LNCAP (cell line): ENCODE data around the gene NUDT9.

ENCODE experiments used
- TF ChIP-seq, protein P1 (sequence below): fragments of 450-650 bp; IDR thresholded peaks from 2 replicates; pipeline ENCODE4 v1.5.1; 2017; ENCODE audit warnings: mild to moderate bottlenecking

NUDT9 gene, protein sequence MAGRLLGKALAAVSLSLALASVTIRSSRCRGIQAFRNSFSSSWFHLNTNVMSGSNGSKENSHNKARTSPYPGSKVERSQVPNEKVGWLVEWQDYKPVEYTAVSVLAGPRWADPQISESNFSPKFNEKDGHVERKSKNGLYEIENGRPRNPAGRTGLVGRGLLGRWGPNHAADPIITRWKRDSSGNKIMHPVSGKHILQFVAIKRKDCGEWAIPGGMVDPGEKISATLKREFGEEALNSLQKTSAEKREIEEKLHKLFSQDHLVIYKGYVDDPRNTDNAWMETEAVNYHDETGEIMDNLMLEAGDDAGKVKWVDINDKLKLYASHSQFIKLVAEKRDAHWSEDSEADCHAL

DNA sequence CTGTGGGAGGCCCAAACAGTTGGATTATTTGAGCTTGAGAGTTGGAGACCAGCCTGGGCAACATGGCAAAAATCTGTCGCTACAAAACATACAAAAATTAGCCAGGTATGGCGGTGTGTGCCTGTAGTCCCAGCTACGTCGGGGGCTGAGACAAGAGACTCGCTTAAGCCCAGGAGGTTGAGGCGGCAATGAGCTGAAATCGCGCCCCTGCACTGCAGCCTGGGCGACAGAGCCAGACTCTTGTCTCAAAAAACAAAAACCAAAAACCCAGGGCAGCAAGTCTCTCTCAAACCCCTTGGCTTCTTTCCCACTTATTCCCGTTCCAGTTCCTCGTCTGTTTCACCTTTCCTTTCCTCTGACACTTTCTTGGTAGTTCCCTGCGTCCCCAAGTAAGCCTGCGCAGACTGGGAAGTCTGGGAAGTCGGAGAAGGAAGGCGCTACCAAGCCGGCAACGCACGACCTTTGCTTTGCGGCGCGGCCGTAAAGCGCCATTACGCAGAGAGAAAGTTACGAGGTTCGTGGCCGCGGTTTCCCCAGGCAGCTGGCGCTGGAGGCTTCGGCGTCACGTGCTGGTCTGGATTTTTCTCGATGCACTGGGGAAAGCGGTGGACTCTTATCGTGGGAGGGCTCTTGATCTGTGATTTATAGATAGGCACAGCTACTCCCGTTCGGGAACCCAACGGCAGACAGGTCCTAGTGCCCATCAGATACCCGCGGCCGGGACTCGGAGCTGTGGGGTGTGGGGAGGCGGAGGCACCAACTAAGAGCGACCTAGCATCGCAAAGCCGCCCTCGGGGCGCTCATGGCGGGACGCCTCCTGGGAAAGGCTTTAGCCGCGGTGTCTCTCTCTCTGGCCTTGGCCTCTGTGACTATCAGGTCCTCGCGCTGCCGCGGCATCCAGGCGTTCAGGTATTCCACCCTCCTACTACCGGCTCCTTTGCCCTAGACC, at the start of gene NUDT9:
NUDT9 (plus strand) TSS at position 470 of the 949 bp plus-strand sequence; CDS start at position 803, 333 bp downstream.
- TF ChIP-seq, protein P1, sequence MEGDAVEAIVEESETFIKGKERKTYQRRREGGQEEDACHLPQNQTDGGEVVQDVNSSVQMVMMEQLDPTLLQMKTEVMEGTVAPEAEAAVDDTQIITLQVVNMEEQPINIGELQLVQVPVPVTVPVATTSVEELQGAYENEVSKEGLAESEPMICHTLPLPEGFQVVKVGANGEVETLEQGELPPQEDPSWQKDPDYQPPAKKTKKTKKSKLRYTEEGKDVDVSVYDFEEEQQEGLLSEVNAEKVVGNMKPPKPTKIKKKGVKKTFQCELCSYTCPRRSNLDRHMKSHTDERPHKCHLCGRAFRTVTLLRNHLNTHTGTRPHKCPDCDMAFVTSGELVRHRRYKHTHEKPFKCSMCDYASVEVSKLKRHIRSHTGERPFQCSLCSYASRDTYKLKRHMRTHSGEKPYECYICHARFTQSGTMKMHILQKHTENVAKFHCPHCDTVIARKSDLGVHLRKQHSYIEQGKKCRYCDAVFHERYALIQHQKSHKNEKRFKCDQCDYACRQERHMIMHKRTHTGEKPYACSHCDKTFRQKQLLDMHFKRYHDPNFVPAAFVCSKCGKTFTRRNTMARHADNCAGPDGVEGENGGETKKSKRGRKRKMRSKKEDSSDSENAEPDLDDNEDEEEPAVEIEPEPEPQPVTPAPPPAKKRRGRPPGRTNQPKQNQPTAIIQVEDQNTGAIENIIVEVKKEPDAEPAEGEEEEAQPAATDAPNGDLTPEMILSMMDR: no peak

DNA sequence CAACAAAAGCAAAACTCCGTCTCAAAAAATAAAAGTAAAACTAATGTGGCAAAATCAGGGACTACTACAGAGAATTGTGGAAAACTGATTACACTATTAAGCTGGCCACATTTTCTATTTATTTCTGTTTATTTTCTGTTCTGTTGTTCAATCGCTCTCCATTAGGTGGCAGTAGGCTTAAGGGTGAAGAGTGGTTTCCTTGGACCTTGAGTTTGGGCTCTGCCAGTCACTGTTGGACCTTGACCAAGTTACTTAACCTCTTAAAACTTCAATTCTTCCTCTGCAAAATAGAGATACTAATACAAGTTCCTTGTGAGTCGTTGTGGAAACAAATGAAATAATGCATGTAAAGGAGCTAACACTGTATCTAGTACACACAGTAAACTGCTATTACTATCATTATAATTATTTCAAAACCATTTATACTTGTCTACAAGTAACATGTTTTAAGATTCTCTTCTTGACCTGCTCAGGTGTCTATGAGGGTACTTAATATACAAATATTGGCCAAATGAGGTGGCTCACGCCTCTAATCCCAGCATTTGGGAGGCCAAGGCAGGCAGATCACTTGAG, 46.6 kb upstream of the NUDT9 start:
- TF ChIP-seq, protein P1: peak; percentile 73

DNA sequence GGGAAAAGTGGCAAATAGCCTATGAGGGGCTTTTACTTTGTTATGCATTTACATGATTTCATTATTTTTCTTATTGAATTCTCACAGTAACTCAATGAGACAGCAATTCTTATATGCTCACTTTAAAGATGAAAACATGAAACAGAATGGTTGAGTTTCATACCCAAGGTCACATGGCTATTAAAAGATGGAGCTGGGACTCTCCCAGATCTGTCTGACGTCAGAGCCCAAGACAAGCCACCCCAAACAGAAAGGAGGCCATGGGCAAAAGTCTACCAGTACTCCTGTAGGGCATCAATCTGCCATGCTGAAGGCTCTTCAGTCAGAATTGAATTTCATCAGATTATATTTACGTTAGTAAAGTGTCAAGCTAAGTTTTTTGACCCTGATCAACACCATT, 44.6 kb upstream of the NUDT9 start:
- TF ChIP-seq, protein P1: no peak

DNA sequence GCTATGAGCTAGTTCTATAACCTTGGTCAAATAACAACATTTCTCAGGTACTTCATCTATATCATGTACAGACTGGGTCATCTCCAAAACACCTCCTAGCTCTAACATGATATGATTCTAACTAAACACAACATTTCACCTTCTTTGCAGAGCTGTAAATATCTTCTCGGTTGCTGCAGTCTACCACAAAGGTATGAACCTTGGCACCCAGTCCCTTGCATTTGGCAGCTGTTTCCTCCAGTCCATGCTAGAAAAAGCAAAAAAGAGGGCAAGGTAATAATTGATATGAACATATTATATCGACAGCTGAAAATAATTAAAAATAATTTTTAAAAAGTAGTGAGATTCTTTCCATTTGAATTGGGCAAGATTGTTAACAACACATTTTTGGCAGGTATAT, 40.3 kb upstream of the NUDT9 start:
- TF ChIP-seq, protein P1: no peak

DNA sequence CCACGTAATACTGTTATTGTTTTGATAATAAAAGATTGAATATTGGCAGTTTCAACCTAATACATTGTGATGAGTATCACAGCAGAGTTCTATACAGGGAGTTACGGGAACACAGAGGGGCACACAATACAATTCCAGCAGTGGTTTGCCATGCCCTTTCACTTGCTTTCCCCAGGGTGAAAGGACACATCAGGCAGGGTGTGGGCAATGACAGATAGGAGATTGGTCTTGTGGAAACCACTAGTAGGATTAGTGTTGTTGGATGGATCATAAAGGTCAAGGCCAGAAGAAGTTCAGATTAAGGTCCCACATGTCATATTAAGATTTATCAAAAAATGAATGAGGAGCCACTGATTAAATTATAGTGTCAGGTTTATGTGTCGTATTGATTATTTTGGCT, 39.4 kb upstream of the NUDT9 start:
- TF ChIP-seq, protein P1: no peak

DNA sequence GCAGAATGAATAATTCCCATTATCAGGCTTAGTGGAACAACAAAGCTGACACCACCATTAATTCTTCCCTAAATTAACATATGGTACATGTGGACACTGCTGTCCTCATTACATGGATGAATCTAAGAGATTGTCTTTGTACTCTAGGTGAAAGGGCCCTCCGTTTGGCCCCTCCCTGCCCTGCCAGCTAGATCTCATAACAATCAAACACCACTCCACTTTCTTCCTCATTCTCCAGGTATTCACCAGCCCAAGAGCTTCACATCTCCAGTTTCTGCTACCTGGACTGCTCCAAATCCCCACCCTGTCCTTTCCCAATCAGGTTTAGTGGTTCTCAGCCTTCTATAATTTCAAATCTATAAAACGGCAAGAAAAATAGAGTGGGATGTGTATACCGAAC, 35.1 kb upstream of the NUDT9 start:
- TF ChIP-seq, protein P1: no peak

DNA sequence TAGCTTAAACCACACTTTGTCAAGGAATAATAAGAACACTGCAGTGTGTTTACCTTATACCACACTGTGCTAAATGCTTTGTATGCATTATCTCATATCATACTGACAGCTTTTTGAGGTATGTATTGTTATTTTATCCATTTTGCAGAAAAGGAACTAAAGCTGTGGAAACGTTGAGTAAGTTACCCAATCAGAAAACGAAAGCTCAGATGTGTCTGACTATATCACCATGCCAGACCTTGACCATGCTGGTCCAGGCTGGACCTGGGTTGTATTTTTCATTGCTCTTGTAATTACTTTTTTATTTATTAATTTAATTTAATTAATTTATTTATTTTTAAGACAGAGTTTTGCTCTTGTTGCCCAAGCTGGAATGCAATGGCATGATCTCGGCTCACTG, 33.5 kb upstream of the NUDT9 start:
- TF ChIP-seq, protein P1: no peak
